ENCODE results near the gene OR2C1.
A peak's percentile ranks its signal among the peaks of the same experiment; 100 is the strongest.

The OR2C1 gene

GRCh38 chr16:3383045-3383448 is 27.4 kb downstream of the OR2C1 start (continued):
- no peak for TF ChIP-seq PRDM10 (tag by site-specific recombination; IDR thresholded peaks at IDR 0.05)
- 0 out of 2 replicates have a peak, but pooled peaks have one; percentile 45 for TF ChIP-seq ZNF280D (tag by site-specific recombination; IDR thresholded peaks at IDR 0.05)
- TF ChIP-seq SETDB1 (IDR thresholded peaks at IDR 0.05; ENCODE audit: insufficient read length, low read length): peak; percentile 100
- no peak for TF ChIP-seq REPIN1 (tag by site-specific recombination; IDR thresholded peaks at IDR 0.05; ENCODE audit: low read depth)
- 0 out of 2 replicates have a peak, but pooled peaks have one; percentile 28 for TF ChIP-seq ZNF324 (tag by site-specific recombination; IDR thresholded peaks at IDR 0.05)
- TF ChIP-seq ZNF513 (tag by site-specific recombination; IDR thresholded peaks at IDR 0.05): 0 out of 2 replicates have a peak, but pooled peaks have one; percentile 6
- no peak for TF ChIP-seq ZNF266 (tag by site-specific recombination; IDR thresholded peaks at IDR 0.05; ENCODE audit: low read depth)
- TF ChIP-seq ZNF707 (tag by site-specific recombination; IDR thresholded peaks at IDR 0.05): no peak
- TF ChIP-seq ZNF585B (tag by site-specific recombination; IDR thresholded peaks at IDR 0.05): no peak
- no peak for TF ChIP-seq ZNF701 (tag by site-specific recombination; IDR thresholded peaks at IDR 0.05)

- Histone ChIP-seq H3K4me3 (ENCODE audit: low read depth, low read length) (no peak overlapping the region), H3K36me3 (ENCODE audit: control insufficient read depth in 2 of 2, insufficient read depth in 1 of 2, low read length in 2 of 2) (peaks cover 7 to 72% of the 10 kb centered on the region in 2 experiments; a peak in 2 of 3 replicates), H3K27ac (ENCODE audit: extremely low read depth, low read depth, low read length) (no peak overlapping the region), H3K4me1 (ENCODE audit: control insufficient read depth, insufficient read depth, low read length) (no peaks in the 10 kb centered on the region), H3K9me3 (ENCODE audit: control insufficient read depth, insufficient read depth, low read depth, low read length) (no peaks in the 10 kb centered on the region)
- POLR2A ChIA-PET: interaction anchor here (1.1 kb wide), 1 partner anchor 8 kb away, joined by 3 read pairs; no protein-coding TSS in a partner anchor
- CTCF ChIA-PET: interaction anchor here (0.9 kb wide), 1 partner anchor 122 kb away, joined by 4 read pairs; no protein-coding TSS in a partner anchor
- TF ChIP-seq WT1 (tag by site-specific recombination; IDR thresholded peaks at IDR 0.05) (no peak), ZNF449 (tag by site-specific recombination; IDR thresholded peaks at IDR 0.05) (no peak), ZNF548 (tag by site-specific recombination; IDR thresholded peaks at IDR 0.05) (no peak), ZFP41 (tag by site-specific recombination; IDR thresholded peaks at IDR 0.05; ENCODE audit: borderline replicate concordance) (no peak), KLF7 (tag by site-specific recombination; IDR thresholded peaks at IDR 0.05; ENCODE audit: borderline replicate concordance) (no peak), ZNF362 (tag by site-specific recombination; IDR thresholded peaks at IDR 0.05) (no peak), ZBTB7A (tag by site-specific recombination; IDR thresholded peaks at IDR 0.05; ENCODE audit: low read depth) (no peak), ZNF148 (tag by site-specific recombination; IDR thresholded peaks at IDR 0.05; ENCODE audit: borderline replicate concordance) (no peak)
Observed at GRCh38 chr16:3388325-3388724, 32.6 kb downstream of the OR2C1 start.

All from HEK293 (cell line).